GM20431 (cell line): Measurements from ENCODE around the gene TROAP.
"Not testable (repeated sequence)": the region's sequence is repeated elsewhere in the genome, so short reads cannot be mapped to it uniquely, and the experiment has no call there.

ENCODE experiments used
- in situ Hi-C: fragments of 300-500 bp; cut with MseI, MboI; formaldehyde crosslinking; loops from one replicate; pipeline ENCODE4 v1.15.0; 2020; ENCODE audit warnings: low sequenced_read_pairs; ENCODE audit not compliant: unreplicated experiment

Gene TROAP

GRCh38 chr12:49293056-49293956, 29.7 kb upstream of the TROAP start:
- in situ Hi-C loops, result no loop called here

DNA sequence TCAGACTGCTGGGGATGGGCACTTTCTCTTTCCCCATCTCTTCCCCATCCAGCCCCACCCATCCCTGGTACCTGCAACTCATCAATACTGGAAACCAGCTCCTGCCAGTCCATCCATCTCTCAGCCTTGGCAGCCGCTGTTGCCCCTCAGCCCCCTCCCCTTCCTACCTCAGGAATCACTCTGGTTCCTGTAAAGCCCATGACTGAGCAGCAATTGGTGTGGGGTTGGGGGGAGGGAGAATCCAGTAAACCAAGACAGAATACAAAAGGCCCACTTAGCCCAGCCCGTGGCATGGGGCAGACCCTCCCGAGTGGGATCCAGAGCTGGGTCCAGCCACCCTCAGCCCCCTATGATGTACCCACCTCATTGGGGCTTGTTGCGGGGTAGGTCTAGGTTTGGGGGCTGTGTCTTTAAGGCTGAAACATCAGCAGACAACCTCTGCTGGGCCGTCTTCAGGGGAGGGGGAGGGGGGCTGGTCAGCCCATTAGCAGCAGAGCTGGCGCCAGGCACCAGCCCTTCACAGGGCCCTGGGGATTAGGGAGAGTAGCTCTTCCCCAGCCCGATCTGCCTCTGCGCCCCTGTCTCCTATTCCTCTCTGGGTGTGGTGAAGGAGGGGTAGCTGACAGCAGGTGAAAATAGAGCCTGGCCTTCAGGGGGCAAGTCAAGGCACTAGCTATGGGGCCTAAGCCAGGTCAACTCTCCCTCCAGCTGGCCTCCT, 28.8 kb upstream of the TROAP start:
- in situ Hi-C loops, result no loop called here

DNA sequence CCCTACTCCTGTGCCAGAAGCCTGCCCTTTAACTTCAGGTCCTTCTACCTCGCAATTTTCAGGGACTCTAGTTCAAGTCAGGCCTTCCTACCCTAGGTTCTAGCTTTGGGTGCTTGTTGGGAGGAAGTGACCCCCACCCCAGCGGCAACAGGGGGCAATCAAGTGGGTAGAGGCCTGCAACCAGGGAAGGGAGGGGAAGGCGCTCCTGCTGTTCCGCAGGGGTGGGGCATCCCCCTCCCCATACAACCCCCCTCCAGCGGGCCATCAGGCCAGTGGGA, 28.3 kb upstream of the TROAP start:
- in situ Hi-C loops, result no loop called here

DNA sequence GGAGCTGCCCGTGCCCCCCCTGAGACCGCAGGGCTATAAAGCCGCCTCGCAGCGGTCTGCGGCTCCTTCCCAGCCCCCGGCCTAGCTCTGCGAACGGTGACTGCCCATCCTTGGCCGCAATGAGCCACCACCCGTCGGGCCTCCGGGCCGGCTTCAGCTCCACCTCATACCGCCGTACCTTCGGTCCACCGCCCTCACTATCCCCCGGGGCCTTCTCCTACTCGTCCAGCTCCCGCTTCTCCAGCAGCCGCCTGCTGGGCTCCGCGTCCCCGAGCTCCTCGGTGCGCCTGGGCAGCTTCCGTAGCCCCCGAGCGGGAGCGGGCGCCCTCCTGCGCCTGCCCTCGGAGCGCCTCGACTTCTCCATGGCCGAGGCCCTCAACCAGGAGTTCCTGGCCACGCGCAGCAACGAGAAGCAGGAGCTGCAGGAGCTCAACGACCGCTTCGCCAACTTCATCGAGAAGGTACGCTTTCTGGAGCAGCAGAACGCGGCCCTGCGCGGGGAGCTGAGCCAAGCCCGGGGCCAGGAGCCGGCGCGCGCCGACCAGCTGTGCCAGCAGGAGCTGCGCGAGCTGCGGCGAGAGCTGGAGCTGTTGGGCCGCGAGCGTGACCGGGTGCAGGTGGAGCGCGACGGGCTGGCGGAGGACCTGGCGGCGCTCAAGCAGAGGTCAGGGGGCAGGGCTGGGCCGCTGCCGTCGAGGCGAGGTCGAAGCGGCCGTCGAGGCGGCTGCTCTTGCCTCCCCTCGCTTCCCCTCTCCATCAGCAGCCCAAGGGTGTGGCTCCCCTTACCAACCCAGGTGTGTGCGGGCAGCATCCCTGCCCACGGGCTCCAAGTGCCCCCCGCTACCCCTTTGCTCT, 27.7 kb upstream of the TROAP start, which contains the start of gene PRPH:
PRPH (plus strand) TSS at position 66 of the 855 bp plus-strand sequence; CDS start at position 120, 54 bp downstream.
- in situ Hi-C loops, result no loop called here

- in situ Hi-C loops, result no loop called here
Measured at GRCh38 chr12:49296034-49296835, 26.8 kb upstream of the TROAP start.

GRCh38 chr12:49296836-49297694, 26.0 kb upstream of the TROAP start:
- in situ Hi-C loops, result no loop called here

DNA sequence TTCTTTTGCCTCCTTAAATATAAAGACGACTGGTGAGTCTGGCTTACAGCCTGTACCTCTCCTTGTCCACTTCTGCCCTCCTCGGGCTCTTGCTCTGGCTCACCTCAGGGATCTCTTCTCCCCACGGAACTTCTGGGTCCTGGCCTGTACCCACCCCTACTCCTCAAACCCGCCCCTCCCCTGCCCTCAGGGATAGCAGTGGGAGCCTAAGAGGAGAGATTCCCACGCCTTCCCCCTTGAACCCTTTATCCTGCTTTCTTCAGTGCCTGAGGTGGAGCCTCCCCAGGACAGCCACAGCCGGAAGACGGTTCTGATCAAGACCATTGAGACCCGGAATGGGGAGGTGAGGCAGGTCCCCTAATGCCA, 25.4 kb upstream of the TROAP start:
- in situ Hi-C loops, result no loop called here

DNA sequence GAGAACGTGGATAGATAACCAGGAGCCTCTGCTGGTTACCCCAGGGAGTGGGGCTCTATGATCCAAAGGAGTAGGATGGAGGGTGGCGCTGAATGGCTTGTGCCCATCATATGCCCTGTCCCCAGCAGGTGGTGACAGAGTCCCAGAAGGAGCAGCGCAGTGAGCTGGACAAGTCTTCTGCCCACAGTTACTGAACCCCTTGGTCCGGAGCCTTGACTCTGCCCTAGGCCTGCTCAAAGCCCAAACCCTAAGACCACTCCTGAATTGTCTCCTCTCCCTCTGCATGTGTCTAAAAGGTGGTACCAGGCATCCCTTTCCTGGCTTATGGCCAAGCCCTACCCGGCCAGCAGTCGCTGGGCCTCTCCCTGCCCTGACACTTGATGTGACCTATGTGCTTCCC, 24.9 kb upstream of the TROAP start:
- in situ Hi-C loops, result no loop called here

DNA sequence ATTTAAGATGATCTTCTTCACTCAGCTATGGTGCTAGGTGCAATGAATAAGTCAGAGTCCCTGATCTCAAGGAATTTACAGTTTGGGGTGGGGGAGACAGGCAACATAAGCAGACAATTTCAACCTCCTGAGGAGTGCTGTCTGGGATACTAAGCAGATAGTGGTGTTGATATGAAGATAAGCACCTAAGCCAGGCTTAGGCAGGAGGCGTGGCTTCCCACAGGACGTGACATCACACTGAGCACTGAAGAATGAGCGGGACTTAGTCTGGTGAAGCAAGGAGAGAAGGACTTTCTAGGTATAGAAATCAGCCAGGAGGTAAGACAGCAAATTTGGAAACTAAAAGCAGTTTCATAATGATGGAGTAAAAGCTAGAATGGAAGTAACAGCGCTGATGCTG, 21.3 kb upstream of the TROAP start:
- in situ Hi-C loops, result no loop called here

- in situ Hi-C loops, result no loop called here
Measured at GRCh38 chr12:49304161-49304560, 18.9 kb upstream of the TROAP start.

DNA sequence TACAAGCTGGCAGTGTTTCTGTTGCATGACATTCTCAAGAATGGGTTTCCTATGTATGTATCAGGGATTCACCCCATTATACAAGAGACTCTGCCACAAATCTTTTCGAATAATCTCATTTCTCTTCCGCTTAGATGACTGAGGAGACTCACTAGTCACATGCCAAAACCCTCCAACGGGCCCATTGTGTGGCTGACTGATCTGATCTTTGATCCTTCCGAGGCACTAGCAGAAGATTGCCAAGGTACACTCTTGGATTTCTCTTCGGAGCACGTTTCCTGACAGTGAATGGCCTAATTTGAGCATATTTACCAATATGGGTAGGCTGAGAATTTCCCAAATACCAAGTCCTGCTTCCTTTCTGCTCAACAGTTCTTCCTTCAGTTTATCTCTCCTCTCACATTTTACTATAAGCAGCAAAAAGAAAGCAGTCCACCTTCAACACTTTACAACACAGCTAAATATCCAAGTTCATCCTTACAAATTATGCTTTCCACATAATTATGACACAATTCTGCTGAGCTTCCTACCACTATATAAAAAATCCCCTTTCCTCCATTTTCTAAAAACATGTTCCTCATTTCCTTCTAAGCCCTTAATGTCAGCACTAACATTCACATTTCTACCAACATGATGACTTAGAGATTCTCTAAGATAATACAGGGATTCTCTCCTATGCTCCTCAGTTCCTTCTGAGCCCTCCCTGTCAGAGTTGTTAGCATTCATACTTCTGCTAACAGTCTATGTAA, 17.1 kb upstream of the TROAP start:
- in situ Hi-C loops, result no loop called here

DNA sequence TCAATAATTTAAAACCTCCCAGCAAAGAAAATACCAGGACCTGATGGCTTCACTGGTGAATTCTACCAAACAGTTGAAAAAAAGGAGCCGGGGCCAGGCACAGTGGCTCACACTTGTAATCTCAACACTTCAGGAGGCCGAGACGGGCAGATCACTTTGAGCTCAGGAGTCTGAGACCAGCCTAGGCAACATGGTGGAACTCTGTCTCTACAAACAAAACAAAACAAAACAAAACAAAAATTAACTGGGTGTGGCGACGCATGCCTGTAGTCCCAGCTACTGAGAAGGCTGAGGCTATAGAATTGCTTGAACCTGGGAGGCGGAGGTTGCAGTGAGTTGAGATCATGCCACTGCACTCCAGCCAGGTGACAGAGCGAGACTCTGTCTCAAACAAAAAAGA, 13.7 kb upstream of the TROAP start:
- in situ Hi-C loops, result no loop called here

DNA sequence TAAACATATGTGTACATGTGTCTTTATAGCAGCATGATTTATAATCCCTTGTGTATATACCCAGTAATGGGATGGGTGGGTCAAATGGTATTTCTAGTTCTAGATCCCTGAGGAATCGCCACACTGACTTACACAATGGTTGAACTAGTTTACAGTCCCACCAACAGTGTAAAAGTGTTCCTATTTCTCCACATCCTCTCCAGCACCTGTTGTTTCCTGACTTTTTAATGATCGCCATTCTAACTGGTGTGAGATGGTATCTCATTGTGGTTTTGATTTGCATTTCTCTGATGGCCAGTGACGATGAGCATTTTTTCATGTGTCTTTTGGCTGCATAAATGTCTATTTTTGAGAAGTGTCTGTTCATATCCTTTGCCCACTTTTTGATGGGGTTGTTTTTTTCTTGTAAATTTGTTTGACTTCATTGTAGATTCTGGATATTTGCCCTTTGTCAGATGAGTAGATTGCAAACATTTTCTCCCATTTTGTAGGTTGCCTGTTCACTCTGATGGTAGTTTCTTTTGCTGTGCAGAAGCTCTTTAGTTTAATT, 12.5 kb upstream of the TROAP start:
- in situ Hi-C loops, result not testable (repeated sequence)

GRCh38 chr12:49314811-49315210, 8.2 kb upstream of the TROAP start:
- in situ Hi-C loops, result no loop called here

GRCh38 chr12:49317118-49317517, 5.9 kb upstream of the TROAP start:
- in situ Hi-C loops, result not testable (repeated sequence)

DNA sequence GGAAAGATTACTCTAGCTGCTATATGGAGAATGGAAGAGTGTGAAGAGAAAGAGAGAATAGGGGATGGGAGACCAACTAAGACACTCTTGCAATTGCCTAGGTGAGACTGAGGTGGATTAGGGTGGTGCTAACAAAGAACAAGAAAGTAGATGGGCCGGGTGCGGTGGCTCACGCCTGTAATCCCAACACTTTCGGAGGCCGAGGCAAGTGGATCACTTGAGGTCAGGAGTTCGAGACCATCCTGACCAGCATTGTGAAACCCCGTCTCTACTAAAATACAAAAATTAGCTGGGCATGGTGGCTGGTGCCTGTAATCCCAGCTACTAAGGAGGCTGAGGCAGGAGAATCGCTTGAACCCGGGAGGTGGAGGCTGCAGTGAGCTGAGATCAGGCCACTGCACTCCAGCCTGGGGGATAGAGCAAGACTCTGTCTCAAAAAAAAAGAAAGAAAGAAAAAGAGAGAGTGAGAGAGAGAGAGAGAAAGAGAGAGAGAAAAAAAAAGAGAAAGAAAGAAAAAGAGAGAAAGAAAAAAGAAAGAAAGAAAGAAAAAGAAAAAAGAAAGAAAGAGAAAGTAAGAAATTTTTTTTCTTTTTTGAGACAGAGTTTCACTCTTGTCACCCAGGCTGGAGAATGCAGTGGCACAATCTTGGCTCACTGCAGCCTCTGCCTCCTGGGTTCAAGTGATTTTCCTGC, 2.5 kb upstream of the TROAP start:
- in situ Hi-C loops, result not testable (repeated sequence)

- in situ Hi-C loops, result no loop called here
Measured at GRCh38 chr12:49322367-49322707, 718 bp upstream of the TROAP start.
